ENCODE data around the gene CHST15. TPM values are rescaled to one million over a fixed set of nuclear protein-coding genes. Genes with fewer than 3 reads are reported as not detected.

Gene CHST15
- total and polyA plus RNA-seq, 2 donors from 2014 or later: 2.8 to 39.7 TPM

DNA sequence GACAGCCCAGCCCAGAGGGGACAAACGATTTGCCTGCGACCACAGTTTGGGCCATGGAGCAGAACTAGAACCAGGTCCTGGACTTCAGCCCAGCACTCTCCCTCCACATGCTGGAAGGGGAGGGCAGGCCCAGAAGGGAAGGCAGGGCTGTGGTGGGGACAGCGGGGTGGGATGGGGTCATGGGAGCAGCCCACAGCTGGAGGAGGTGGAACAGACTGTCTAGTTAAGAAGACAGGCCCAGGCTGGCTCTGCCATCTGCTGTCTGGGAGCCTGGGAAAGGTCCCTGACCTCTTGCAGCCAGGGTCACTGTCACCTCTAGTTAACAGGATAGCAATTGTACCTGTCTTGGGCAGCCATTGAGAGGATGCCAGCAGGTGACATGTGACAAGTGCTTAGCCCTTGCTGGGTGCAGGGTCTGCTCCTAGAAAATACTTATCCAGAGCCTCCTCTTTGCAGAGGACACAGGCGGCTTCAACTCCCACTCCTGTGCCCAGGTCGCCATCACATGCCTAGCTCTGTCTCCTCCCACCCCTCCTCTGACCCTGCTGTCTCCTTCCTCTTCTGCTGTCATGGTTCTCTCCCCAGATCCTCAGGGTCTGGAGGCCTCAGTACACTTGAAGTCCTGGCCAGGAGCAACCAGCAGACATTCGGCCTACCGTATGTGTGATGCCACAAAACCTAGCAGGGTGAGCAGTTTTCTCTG, 37.0 kb upstream of the CHST15 start:
- H3K4me3 ChIP-seq (ENCODE audit: low read length in 3 of 3): no peak overlapping the region
- TF ChIP-seq, protein P1, sequence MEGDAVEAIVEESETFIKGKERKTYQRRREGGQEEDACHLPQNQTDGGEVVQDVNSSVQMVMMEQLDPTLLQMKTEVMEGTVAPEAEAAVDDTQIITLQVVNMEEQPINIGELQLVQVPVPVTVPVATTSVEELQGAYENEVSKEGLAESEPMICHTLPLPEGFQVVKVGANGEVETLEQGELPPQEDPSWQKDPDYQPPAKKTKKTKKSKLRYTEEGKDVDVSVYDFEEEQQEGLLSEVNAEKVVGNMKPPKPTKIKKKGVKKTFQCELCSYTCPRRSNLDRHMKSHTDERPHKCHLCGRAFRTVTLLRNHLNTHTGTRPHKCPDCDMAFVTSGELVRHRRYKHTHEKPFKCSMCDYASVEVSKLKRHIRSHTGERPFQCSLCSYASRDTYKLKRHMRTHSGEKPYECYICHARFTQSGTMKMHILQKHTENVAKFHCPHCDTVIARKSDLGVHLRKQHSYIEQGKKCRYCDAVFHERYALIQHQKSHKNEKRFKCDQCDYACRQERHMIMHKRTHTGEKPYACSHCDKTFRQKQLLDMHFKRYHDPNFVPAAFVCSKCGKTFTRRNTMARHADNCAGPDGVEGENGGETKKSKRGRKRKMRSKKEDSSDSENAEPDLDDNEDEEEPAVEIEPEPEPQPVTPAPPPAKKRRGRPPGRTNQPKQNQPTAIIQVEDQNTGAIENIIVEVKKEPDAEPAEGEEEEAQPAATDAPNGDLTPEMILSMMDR (IDR thresholded peaks at IDR 0.05; ENCODE audit: borderline replicate concordance, extremely low read depth, insufficient read depth): no peak
- no peaks in the 10 kb centered on the region for H3K36me3 ChIP-seq (ENCODE audit: control insufficient read depth in 2 of 3, insufficient read depth in 3 of 3, low read length in 3 of 3)
- no peak overlapping the region for H3K27ac ChIP-seq (ENCODE audit: low read depth in 2 of 2, low read length in 2 of 2)
- no peaks in the 10 kb centered on the region for H3K4me1 ChIP-seq (ENCODE audit: control insufficient read depth in 2 of 3, insufficient read depth in 2 of 3, low read depth in 1 of 3, low read length in 3 of 3)
- no peaks in the 10 kb centered on the region for H3K9me3 ChIP-seq (ENCODE audit: control insufficient read depth in 2 of 3, insufficient read depth in 1 of 3, low read length in 3 of 3)
- intact Hi-C loops (cut with DNase I): no loop called here
- FAIRE-seq (no peak), DNase-seq (peak in 1 of 5 donors; percentile 49)
- H3K27me3 ChIP-seq (ENCODE audit: control insufficient read depth, insufficient read depth, low read length): no peaks in the 10 kb centered on the region
- H3K9ac ChIP-seq (ENCODE audit: low read length in 3 of 3): no peak overlapping the region

DNA sequence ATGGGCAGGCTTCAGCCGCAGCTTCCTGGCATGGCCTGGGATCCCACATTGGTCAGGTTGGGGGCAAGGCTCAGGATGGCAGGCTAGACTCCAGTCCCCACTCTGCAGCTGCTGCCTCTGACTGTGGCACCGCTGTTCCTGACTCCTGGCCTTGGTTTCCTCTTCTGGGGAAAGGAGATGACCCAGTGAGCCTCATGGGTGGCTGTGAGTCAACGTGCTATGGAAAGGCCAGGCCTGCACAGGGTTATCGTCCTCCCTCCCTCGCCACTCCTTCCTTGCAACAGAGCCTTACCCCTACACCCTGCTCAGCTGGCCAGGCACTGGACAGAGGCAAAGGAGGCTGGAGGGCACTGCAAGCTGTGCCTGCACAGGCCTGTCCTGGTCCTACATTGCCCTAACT, 36.1 kb upstream of the CHST15 start:
- intact Hi-C loops (cut with DNase I): no loop called here
- FAIRE-seq: no peak

DNA sequence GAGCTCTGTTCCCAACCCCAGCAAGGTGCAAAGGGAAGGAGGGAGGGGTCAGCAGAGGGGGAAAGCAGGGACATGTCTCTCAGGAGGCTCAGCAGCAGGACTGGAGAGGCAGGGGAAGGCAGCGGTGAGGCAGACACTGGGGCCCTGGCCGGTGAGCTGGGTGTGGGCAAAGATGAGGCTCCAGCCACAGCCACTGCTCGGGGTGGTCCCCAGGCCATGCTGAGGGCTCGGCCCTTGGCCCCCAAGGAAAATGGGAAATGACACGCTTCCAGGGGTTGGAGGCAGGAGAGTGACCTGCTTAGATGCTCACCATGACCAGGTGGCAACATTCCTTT, 35.4 kb upstream of the CHST15 start:
- TF ChIP-seq, protein P1 (IDR thresholded peaks at IDR 0.05; ENCODE audit: borderline replicate concordance, extremely low read depth, insufficient read depth): no peak
- H3K9ac ChIP-seq (ENCODE audit: low read length in 3 of 3): no peak overlapping the region
- FAIRE-seq (no peak), DNase-seq (peak in 1 of 5 donors; percentile 47)
- no peaks in the 10 kb centered on the region for H3K27me3 ChIP-seq (ENCODE audit: control insufficient read depth, insufficient read depth, low read length)
- no peaks in the 10 kb centered on the region for H3K4me1 ChIP-seq (ENCODE audit: control insufficient read depth in 2 of 3, insufficient read depth in 2 of 3, low read depth in 1 of 3, low read length in 3 of 3)
- no peak overlapping the region for H3K27ac ChIP-seq (ENCODE audit: low read depth in 2 of 2, low read length in 2 of 2)
- no peaks in the 10 kb centered on the region for H3K36me3 ChIP-seq (ENCODE audit: control insufficient read depth in 2 of 3, insufficient read depth in 3 of 3, low read length in 3 of 3)
- no peak overlapping the region for H3K4me3 ChIP-seq (ENCODE audit: low read length in 3 of 3)
- H3K9me3 ChIP-seq (ENCODE audit: control insufficient read depth in 2 of 3, insufficient read depth in 1 of 3, low read length in 3 of 3): no peaks in the 10 kb centered on the region
- intact Hi-C loops (cut with DNase I): no loop called here

More for the DNA sequence above, 36.1 kb upstream of the CHST15 start:
- no peak overlapping the region for H3K4me3 ChIP-seq (ENCODE audit: low read length in 3 of 3)
- TF ChIP-seq, protein P1 (IDR thresholded peaks at IDR 0.05; ENCODE audit: borderline replicate concordance, extremely low read depth, insufficient read depth): no peak
- no peaks in the 10 kb centered on the region for H3K27me3 ChIP-seq (ENCODE audit: control insufficient read depth, insufficient read depth, low read length)
- no peaks in the 10 kb centered on the region for H3K9me3 ChIP-seq (ENCODE audit: control insufficient read depth in 2 of 3, insufficient read depth in 1 of 3, low read length in 3 of 3)
- H3K4me1 ChIP-seq (ENCODE audit: control insufficient read depth in 2 of 3, insufficient read depth in 2 of 3, low read depth in 1 of 3, low read length in 3 of 3): no peaks in the 10 kb centered on the region
- no peak overlapping the region for H3K27ac ChIP-seq (ENCODE audit: low read depth in 2 of 2, low read length in 2 of 2)
- no peaks in the 10 kb centered on the region for H3K36me3 ChIP-seq (ENCODE audit: control insufficient read depth in 2 of 3, insufficient read depth in 3 of 3, low read length in 3 of 3)
- no peak overlapping the region for H3K9ac ChIP-seq (ENCODE audit: low read length in 3 of 3)
- DNase-seq: peak in 1 of 5 donors; percentile 63
